ENCODE measurements around the gene EDIL3.
"Not testable (repeated sequence)": the region's sequence is repeated elsewhere in the genome, so short reads cannot be mapped to it uniquely, and the experiment has no call there.

EDIL3 gene

GRCh38 chr5:84303315-84303714 lies 81.4 kb downstream of the EDIL3 start:
- in situ Hi-C loops (cut with MboI; ENCODE audit: low sequenced_read_pairs), result no loop called here

GRCh38 chr5:84301535-84301934 lies 83.1 kb downstream of the EDIL3 start:
- in situ Hi-C loops (cut with MboI; ENCODE audit: low sequenced_read_pairs), result no loop called here

GRCh38 chr5:84299959-84300358 lies 84.7 kb downstream of the EDIL3 start:
- in situ Hi-C loops (cut with MboI; ENCODE audit: low sequenced_read_pairs), result no loop called here

GRCh38 chr5:84298628-84299027 lies 86.1 kb downstream of the EDIL3 start:
- in situ Hi-C loops (cut with MboI; ENCODE audit: low sequenced_read_pairs), result no loop called here

- in situ Hi-C loops (cut with MboI; ENCODE audit: low sequenced_read_pairs), result not testable (repeated sequence)
Observed at GRCh38 chr5:84297641-84298040, 87.0 kb downstream of the EDIL3 start.

GRCh38 chr5:84292788-84293653 lies 91.7 kb downstream of the EDIL3 start:
- in situ Hi-C loops (cut with MboI; ENCODE audit: low sequenced_read_pairs), result no loop called here

- in situ Hi-C loops (cut with MboI; ENCODE audit: low sequenced_read_pairs), result no loop called here
Observed at GRCh38 chr5:84292000-84292642, 92.6 kb downstream of the EDIL3 start.

GRCh38 chr5:84290673-84291072 lies 94.0 kb downstream of the EDIL3 start:
- in situ Hi-C loops (cut with MboI; ENCODE audit: low sequenced_read_pairs), result no loop called here

- in situ Hi-C loops (cut with MboI; ENCODE audit: low sequenced_read_pairs), result no loop called here
Observed at GRCh38 chr5:84290161-84290560, 94.5 kb downstream of the EDIL3 start.

GRCh38 chr5:84287951-84288350 lies 96.7 kb downstream of the EDIL3 start:
- in situ Hi-C loops (cut with MboI; ENCODE audit: low sequenced_read_pairs), result no loop called here

- in situ Hi-C loops (cut with MboI; ENCODE audit: low sequenced_read_pairs), result no loop called here
Observed at GRCh38 chr5:84286662-84287061, 98.0 kb downstream of the EDIL3 start.

GRCh38 chr5:84285641-84286637 lies 98.7 kb downstream of the EDIL3 start:
- in situ Hi-C loops (cut with MboI; ENCODE audit: low sequenced_read_pairs), result no loop called here

- in situ Hi-C loops (cut with MboI; ENCODE audit: low sequenced_read_pairs), result no loop called here
Observed at GRCh38 chr5:84281383-84281782, 103.3 kb downstream of the EDIL3 start.

GRCh38 chr5:84279234-84279633 lies 105.4 kb downstream of the EDIL3 start:
- in situ Hi-C loops (cut with MboI; ENCODE audit: low sequenced_read_pairs), result no loop called here

- in situ Hi-C loops (cut with MboI; ENCODE audit: low sequenced_read_pairs), result no loop called here
Observed at GRCh38 chr5:84275609-84276008, 109.1 kb downstream of the EDIL3 start.

GRCh38 chr5:84274585-84275468 lies 109.9 kb downstream of the EDIL3 start:
- in situ Hi-C loops (cut with MboI; ENCODE audit: low sequenced_read_pairs), result no loop called here

- in situ Hi-C loops (cut with MboI; ENCODE audit: low sequenced_read_pairs), result no loop called here
Observed at GRCh38 chr5:84273517-84273883, 111.2 kb downstream of the EDIL3 start.

GRCh38 chr5:84272771-84273516 lies 111.7 kb downstream of the EDIL3 start:
- in situ Hi-C loops (cut with MboI; ENCODE audit: low sequenced_read_pairs), result no loop called here

GRCh38 chr5:84265739-84266550 lies 118.7 kb downstream of the EDIL3 start:
- in situ Hi-C loops (cut with MboI; ENCODE audit: low sequenced_read_pairs), result no loop called here
